GM19397 (cell line): ENCODE data around the gene ZNF337.
"Not testable (repeated sequence)": the region's sequence is repeated elsewhere in the genome, so short reads cannot be mapped to it uniquely, and the experiment has no call there.

Source experiments
- ATAC-seq: cut with Tn5 transposase; IDR thresholded peaks from one replicate; pipeline ENCODE4 v1.9.1; 2021; ENCODE audit warnings: mild to moderate bottlenecking, moderate library complexity; ENCODE audit not compliant: unreplicated experiment

Gene ZNF337

GRCh38 chr20:25630615-25631014 lies 66.0 kb downstream of the ZNF337 start:
- not testable (repeated sequence) for ATAC-seq

- no peak for ATAC-seq
Measured at GRCh38 chr20:25629816-25630499, 66.7 kb downstream of the ZNF337 start.

- ATAC-seq: no peak
Measured at GRCh38 chr20:25626779-25627178, 69.9 kb downstream of the ZNF337 start.

GRCh38 chr20:25624500-25624939 lies 72.1 kb downstream of the ZNF337 start:
- no peak for ATAC-seq
